NCI-H1092 (cell line): Measurements from ENCODE around the gene IZUMO2.
"Not testable (repeated sequence)": the region's sequence is repeated elsewhere in the genome, so short reads cannot be mapped to it uniquely, and the experiment has no call there.

ENCODE experiments used
- DNase-seq: peaks from one replicate; lab custom pipeline; 2025; lab: John Stamatoyannopoulos, UW

IZUMO2 gene

DNA sequence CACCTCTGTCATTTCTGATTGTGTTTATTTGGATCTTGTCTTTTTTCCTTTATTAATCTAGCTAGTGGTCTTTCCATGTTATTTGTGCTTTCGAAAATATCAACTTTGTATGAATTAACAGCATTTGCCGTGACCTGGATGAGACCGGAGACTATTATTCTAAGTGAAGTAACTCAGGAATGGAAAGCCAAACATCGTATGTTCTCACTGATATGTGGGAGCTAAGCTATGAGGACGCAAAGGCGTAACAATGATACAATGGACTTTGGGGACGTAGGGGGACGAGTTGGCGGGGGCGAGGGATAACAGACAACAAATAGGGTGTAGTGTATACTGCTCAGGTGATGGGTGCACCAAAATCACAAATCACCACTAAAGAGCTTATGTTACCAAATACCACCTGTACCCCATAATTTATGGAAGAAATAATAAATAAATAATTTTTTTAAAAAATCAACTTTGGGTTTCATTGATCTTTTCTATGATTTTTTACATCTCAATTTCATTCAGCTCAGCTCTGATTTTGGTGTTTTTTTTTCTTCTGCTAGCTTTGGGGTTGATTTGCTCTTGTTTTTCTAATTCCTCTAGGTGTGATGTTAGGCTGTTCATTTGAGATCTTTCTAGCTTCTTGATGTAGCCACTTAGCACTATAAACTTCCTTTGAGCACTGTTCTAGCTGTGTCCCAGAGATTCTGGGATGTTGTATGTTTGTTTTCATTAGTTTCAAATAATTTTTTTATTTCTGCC lies 27.1 kb downstream of the IZUMO2 start:
- DNase-seq = not testable (repeated sequence)

DNA sequence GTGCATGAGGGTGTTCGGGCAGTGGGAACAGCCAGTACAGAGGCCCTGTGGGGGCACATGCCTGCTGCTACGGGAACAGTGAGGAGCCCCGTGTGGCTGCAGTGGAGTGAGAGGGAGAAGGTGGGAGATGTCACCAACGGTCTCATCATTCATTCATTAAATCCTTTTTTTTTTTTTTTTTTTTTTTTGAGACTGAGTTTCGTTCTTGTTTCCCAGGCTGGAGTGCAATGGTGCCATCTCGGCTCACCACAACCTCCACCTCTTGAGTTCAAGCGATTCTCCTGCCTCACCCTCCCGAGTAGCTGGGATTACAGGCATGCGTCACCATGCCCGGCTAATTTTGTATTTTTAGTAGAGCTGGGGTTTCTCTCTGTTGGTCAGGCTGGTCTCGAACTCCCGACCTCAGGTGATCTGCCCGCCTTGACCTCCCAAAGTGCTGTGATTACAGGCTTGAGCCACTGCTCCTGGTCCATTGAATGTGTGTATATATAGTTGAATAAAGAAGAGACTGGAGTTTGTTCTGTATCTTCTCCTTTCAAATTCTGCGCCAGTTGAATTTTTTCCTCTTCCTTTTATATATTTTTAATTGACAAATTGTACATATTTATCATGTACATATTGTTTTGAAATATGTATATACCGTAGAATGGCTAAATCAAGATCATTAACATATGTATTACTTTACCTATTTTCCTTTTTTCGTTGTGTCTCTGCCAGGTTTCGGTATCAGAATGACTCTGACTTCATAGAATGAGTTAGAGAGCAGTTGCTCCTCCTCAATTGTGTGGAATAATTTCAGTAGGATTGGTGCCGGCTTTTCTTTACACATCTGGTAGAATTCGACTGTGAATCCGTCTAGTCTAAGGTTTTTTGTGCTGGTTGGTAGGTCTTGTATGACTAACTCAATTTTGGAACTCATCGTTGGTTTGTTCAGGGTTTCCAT lies 28.0 kb downstream of the IZUMO2 start:
- not testable (repeated sequence) for DNase-seq

DNA sequence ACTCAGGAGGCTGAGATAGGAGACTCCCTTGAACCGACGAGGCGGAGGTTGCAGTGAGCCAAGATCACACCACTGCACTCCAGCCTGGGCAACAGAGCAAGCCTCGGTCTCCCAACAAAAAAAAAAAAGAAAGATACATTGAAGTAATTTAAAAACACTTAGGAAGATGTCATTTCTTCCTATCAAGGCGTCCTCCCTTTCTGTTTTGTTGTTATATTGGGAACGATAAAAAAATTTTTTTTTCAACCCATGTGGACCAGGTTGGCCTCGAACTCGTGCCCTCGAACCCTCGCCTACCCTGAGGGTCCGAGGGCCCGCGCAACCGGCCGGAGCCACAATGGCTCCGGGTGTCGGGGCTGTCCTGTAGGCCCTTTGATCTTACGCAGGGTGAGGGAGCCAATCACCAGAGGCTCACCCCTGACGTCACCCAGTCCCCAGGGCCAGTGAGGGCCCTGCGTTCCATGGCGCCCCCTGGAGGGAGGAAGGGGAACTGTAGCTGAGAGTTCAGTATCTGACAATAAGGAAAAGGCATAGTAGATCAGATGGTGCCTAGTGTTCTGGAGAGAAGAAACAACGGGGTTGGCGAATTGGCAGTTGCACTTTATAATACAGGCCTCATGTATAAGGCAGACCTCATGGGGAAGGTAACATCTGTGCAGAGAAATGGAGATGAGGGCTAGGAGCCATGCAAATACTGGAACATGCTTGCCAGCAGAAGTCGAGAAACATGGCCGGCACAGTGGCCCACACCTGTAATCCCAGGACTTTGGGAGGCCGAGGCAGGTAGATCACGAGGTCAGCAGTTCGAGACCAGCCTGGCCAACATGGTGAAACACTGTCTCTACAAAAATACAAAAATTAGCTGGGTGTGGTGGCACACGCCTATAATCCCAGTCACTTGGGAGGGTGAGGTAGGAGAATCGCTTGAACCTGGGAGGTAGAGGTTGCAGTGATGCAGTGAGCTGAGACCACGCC lies 29.3 kb downstream of the IZUMO2 start:
- DNase-seq = not testable (repeated sequence)

DNA sequence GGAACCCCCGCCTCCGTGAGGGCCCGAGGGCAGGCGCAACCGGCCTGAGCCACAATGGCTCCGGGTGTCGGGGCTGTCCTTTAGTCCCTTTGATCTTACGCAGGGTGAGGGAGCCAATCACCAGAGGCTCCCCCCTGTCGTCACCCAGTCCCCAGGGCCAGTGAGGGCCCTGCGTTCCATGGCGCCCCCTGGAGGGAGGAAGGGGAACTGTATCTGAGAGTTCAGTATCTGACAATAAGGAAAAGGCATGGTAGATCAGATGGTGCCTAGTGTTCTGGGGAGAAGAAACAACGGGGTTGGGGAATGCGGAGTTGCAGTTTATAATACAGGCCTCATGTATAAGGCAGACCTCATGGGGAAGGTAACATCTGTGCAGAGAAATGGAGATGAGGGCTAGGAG lies 59.1 kb downstream of the IZUMO2 start:
- not testable (repeated sequence) for DNase-seq

DNA sequence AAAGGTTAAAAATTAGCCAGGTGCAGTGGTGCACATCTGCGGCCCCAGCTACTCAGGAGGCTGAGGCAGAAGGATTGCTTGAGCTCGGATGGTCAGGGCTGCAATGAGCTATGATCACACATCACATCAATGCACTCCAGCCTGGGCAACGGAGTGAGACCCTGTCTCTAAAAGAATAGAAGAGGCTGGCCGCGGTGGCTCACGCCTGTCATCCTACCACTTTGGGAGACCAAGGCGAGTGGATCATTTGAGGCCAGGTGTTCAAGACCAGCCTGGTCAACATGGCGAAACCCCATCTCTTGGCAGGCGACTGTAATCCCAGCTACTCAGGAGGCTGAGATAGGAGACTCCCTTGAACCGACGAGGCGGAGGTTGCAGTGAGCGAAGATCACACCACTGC lies 59.7 kb downstream of the IZUMO2 start:
- DNase-seq = not testable (repeated sequence)
